ENCODE measurements around the gene GATAD2B.

GATAD2B gene

GRCh38 chr1:153941826-153942725 lies 19.3 kb upstream of the GATAD2B start:
- 96% methylated on average over 34 of the region's 34 CpGs for WGBS, 2 experiments

GRCh38 chr1:153940756-153941155 lies 18.0 kb upstream of the GATAD2B start:
- Histone ChIP-seq H3K27ac (ENCODE audit: insufficient read depth, low read depth, low read length, poor library complexity, severe bottlenecking) (no peak overlapping the region), H3K4me1 (ENCODE audit: control insufficient read depth, insufficient read depth, low read length) (no peaks in the 10 kb centered on the region), H3K4me3 (ENCODE audit: insufficient read depth, low read depth, low read length) (no peak overlapping the region), H3K36me3 (ENCODE audit: control insufficient read depth, insufficient read depth, low read length) (no peaks in the 10 kb centered on the region), H3K9me3 (ENCODE audit: control insufficient read depth, low read length) (no peaks in the 10 kb centered on the region), H3K27me3 (ENCODE audit: control insufficient read depth, insufficient read depth, low read length, poor library complexity, severe bottlenecking) (no peaks in the 10 kb centered on the region)
- WGBS, 2 experiments = 93 to 94% methylated on average over 8 of the region's 8 CpGs

More at GRCh38 chr1:153941826-153942725, 19.3 kb upstream of the GATAD2B start:
- Histone ChIP-seq H3K27me3 (ENCODE audit: control insufficient read depth, insufficient read depth, low read length, poor library complexity, severe bottlenecking) (no peaks in the 10 kb centered on the region), H3K9me3 (ENCODE audit: control insufficient read depth, low read length) (no peaks in the 10 kb centered on the region), H3K36me3 (ENCODE audit: control insufficient read depth, insufficient read depth, low read length) (no peaks in the 10 kb centered on the region), H3K4me1 (ENCODE audit: control insufficient read depth, insufficient read depth, low read length) (no peaks in the 10 kb centered on the region), H3K27ac (ENCODE audit: insufficient read depth, low read depth, low read length, poor library complexity, severe bottlenecking) (no peak overlapping the region), H3K4me3 (ENCODE audit: insufficient read depth, low read depth, low read length) (no peak overlapping the region)

GRCh38 chr1:153939476-153939875 lies 16.7 kb upstream of the GATAD2B start:
- Histone ChIP-seq H3K9me3 (ENCODE audit: control insufficient read depth, low read length) (no peaks in the 10 kb centered on the region), H3K27me3 (ENCODE audit: control insufficient read depth, insufficient read depth, low read length, poor library complexity, severe bottlenecking) (no peaks in the 10 kb centered on the region), H3K4me1 (ENCODE audit: control insufficient read depth, insufficient read depth, low read length) (no peaks in the 10 kb centered on the region), H3K27ac (ENCODE audit: insufficient read depth, low read depth, low read length, poor library complexity, severe bottlenecking) (no peak overlapping the region), H3K4me3 (ENCODE audit: insufficient read depth, low read depth, low read length) (no peak overlapping the region), H3K36me3 (ENCODE audit: control insufficient read depth, insufficient read depth, low read length) (peaks cover 5% of the 10 kb centered on the region)
- whole genome bisulfite sequencing, 2 experiments = 95% methylated on average over 12 of the region's 12 CpGs

- no peaks in the 10 kb centered on the region for H3K27me3 ChIP-seq (ENCODE audit: control insufficient read depth, insufficient read depth, low read length, poor library complexity, severe bottlenecking)
- no peak overlapping the region for H3K4me3 ChIP-seq (ENCODE audit: insufficient read depth, low read depth, low read length)
- no peak overlapping the region for H3K27ac ChIP-seq (ENCODE audit: insufficient read depth, low read depth, low read length, poor library complexity, severe bottlenecking)
- H3K4me1 ChIP-seq (ENCODE audit: control insufficient read depth, insufficient read depth, low read length) = no peaks in the 10 kb centered on the region
- peaks cover 5% of the 10 kb centered on the region for H3K36me3 ChIP-seq (ENCODE audit: control insufficient read depth, insufficient read depth, low read length)
- WGBS, 2 experiments = 93 to 99% methylated on average over 3 of the region's 3 CpGs
- H3K9me3 ChIP-seq (ENCODE audit: control insufficient read depth, low read length) = no peaks in the 10 kb centered on the region
Measured at GRCh38 chr1:153938996-153939395, 16.2 kb upstream of the GATAD2B start.

GRCh38 chr1:153937331-153937730 lies 14.6 kb upstream of the GATAD2B start:
- WGBS, 2 experiments = 96 to 97% methylated on average over 10 of the region's 10 CpGs
- no peaks in the 10 kb centered on the region for H3K4me1 ChIP-seq (ENCODE audit: control insufficient read depth, insufficient read depth, low read length)
- peaks cover 5% of the 10 kb centered on the region for H3K36me3 ChIP-seq (ENCODE audit: control insufficient read depth, insufficient read depth, low read length)
- no peaks in the 10 kb centered on the region for H3K27me3 ChIP-seq (ENCODE audit: control insufficient read depth, insufficient read depth, low read length, poor library complexity, severe bottlenecking)
- H3K9me3 ChIP-seq (ENCODE audit: control insufficient read depth, low read length) = no peaks in the 10 kb centered on the region
- no peak overlapping the region for H3K27ac ChIP-seq (ENCODE audit: insufficient read depth, low read depth, low read length, poor library complexity, severe bottlenecking)
- H3K4me3 ChIP-seq (ENCODE audit: insufficient read depth, low read depth, low read length) = no peak overlapping the region

GRCh38 chr1:153936011-153936802 lies 13.4 kb upstream of the GATAD2B start:
- 94 to 96% methylated on average over 12 of the region's 12 CpGs for WGBS, 2 experiments
- Histone ChIP-seq H3K9me3 (ENCODE audit: control insufficient read depth, low read length) (no peaks in the 10 kb centered on the region), H3K4me3 (ENCODE audit: insufficient read depth, low read depth, low read length) (no peak overlapping the region), H3K27ac (ENCODE audit: insufficient read depth, low read depth, low read length, poor library complexity, severe bottlenecking) (no peak overlapping the region), H3K36me3 (ENCODE audit: control insufficient read depth, insufficient read depth, low read length) (peaks cover 5% of the 10 kb centered on the region), H3K27me3 (ENCODE audit: control insufficient read depth, insufficient read depth, low read length, poor library complexity, severe bottlenecking) (no peaks in the 10 kb centered on the region), H3K4me1 (ENCODE audit: control insufficient read depth, insufficient read depth, low read length) (no peaks in the 10 kb centered on the region)

GRCh38 chr1:153934746-153935145 lies 12.0 kb upstream of the GATAD2B start:
- H3K27ac ChIP-seq (ENCODE audit: insufficient read depth, low read depth, low read length, poor library complexity, severe bottlenecking) = no peak overlapping the region
- H3K9me3 ChIP-seq (ENCODE audit: control insufficient read depth, low read length) = no peaks in the 10 kb centered on the region
- no peaks in the 10 kb centered on the region for H3K4me1 ChIP-seq (ENCODE audit: control insufficient read depth, insufficient read depth, low read length)
- no peaks in the 10 kb centered on the region for H3K27me3 ChIP-seq (ENCODE audit: control insufficient read depth, insufficient read depth, low read length, poor library complexity, severe bottlenecking)
- WGBS, 2 experiments = 91 to 94% methylated on average over 9 of the region's 9 CpGs
- no peak overlapping the region for H3K4me3 ChIP-seq (ENCODE audit: insufficient read depth, low read depth, low read length)
- peaks cover 5% of the 10 kb centered on the region for H3K36me3 ChIP-seq (ENCODE audit: control insufficient read depth, insufficient read depth, low read length)

- no peaks in the 10 kb centered on the region for H3K9me3 ChIP-seq (ENCODE audit: control insufficient read depth, low read length)
- H3K27ac ChIP-seq (ENCODE audit: insufficient read depth, low read depth, low read length, poor library complexity, severe bottlenecking) = no peak overlapping the region
- H3K36me3 ChIP-seq (ENCODE audit: control insufficient read depth, insufficient read depth, low read length) = peaks cover 5% of the 10 kb centered on the region
- H3K27me3 ChIP-seq (ENCODE audit: control insufficient read depth, insufficient read depth, low read length, poor library complexity, severe bottlenecking) = no peaks in the 10 kb centered on the region
- H3K4me3 ChIP-seq (ENCODE audit: insufficient read depth, low read depth, low read length) = no peak overlapping the region
- 95 to 97% methylated on average over 11 of the region's 11 CpGs for WGBS, 2 experiments
- no peaks in the 10 kb centered on the region for H3K4me1 ChIP-seq (ENCODE audit: control insufficient read depth, insufficient read depth, low read length)
Measured at GRCh38 chr1:153933955-153934354, 11.2 kb upstream of the GATAD2B start.

- Histone ChIP-seq H3K27ac (ENCODE audit: insufficient read depth, low read depth, low read length, poor library complexity, severe bottlenecking) (no peak overlapping the region), H3K9me3 (ENCODE audit: control insufficient read depth, low read length) (no peaks in the 10 kb centered on the region), H3K36me3 (ENCODE audit: control insufficient read depth, insufficient read depth, low read length) (peaks cover 5% of the 10 kb centered on the region), H3K4me1 (ENCODE audit: control insufficient read depth, insufficient read depth, low read length) (no peaks in the 10 kb centered on the region), H3K4me3 (ENCODE audit: insufficient read depth, low read depth, low read length) (no peak overlapping the region), H3K27me3 (ENCODE audit: control insufficient read depth, insufficient read depth, low read length, poor library complexity, severe bottlenecking) (no peaks in the 10 kb centered on the region)
- 95% methylated on average over 14 of the region's 14 CpGs for WGBS, 2 experiments
Measured at GRCh38 chr1:153933430-153933829, 10.7 kb upstream of the GATAD2B start.
